NCI-H345 treated with DMSO at 0.1 percent for 48 hours (cell line): ENCODE results near the gene MYNN.

Experiments
- DNase-seq: peaks from one replicate; lab custom pipeline; 2025; ENCODE audit not compliant: unreplicated experiment; lab: John Stamatoyannopoulos, UW

Gene MYNN

GRCh38 chr3:169774186-169774585, 990 bp downstream of the MYNN start:
- no peak for DNase-seq

GRCh38 chr3:169777822-169778221, 4.6 kb downstream of the MYNN start:
- no peak for DNase-seq

- DNase-seq, result no peak
Measured at GRCh38 chr3:169780742-169781141, 7.5 kb downstream of the MYNN start.

- DNase-seq, result no peak
Measured at GRCh38 chr3:169781209-169781855, 8.1 kb downstream of the MYNN start.

- DNase-seq, result no peak
Measured at GRCh38 chr3:169787120-169787519, 13.9 kb downstream of the MYNN start.

GRCh38 chr3:169787791-169788190, 14.6 kb downstream of the MYNN start:
- DNase-seq, result no peak

GRCh38 chr3:169790219-169790618, 17.0 kb downstream of the MYNN start:
- no peak for DNase-seq

GRCh38 chr3:169790687-169791429, 17.7 kb downstream of the MYNN start:
- DNase-seq, result no peak

- no peak for DNase-seq
Measured at GRCh38 chr3:169792359-169792758, 19.2 kb downstream of the MYNN start.

- no peak for DNase-seq
Measured at GRCh38 chr3:169804681-169805080, 31.5 kb downstream of the MYNN start.

- no peak for DNase-seq
Measured at GRCh38 chr3:169809230-169809795, 36.1 kb downstream of the MYNN start.

GRCh38 chr3:169811631-169812331, 38.6 kb downstream of the MYNN start:
- peak; percentile 33 for DNase-seq

- peak; percentile 32 for DNase-seq
Measured at GRCh38 chr3:169812332-169813235, 39.4 kb downstream of the MYNN start, which contains the start of the genes LRRC34 and LRRIQ4. TSS of gene LRRC34 (minus strand) at chr3:169812904. CDS start at chr3:169812548, 356 bp downstream. TSS of gene LRRIQ4 (plus strand) at chr3:169812870. CDS start at chr3:169821922, 9,052 bp downstream.

GRCh38 chr3:169813278-169813677, 40.1 kb downstream of the MYNN start:
- no peak for DNase-seq

GRCh38 chr3:169813757-169814517, 40.7 kb downstream of the MYNN start:
- DNase-seq, result no peak

GRCh38 chr3:169815590-169816150, 42.5 kb downstream of the MYNN start:
- no peak for DNase-seq

- DNase-seq, result no peak
Measured at GRCh38 chr3:169818316-169818715, 45.1 kb downstream of the MYNN start.

GRCh38 chr3:169822091-169822490, 48.9 kb downstream of the MYNN start:
- DNase-seq, result no peak

GRCh38 chr3:169822540-169822939, 49.3 kb downstream of the MYNN start:
- DNase-seq, result peak; percentile 40
